ENCODE measurements around the gene LRRC72.

DNA sequence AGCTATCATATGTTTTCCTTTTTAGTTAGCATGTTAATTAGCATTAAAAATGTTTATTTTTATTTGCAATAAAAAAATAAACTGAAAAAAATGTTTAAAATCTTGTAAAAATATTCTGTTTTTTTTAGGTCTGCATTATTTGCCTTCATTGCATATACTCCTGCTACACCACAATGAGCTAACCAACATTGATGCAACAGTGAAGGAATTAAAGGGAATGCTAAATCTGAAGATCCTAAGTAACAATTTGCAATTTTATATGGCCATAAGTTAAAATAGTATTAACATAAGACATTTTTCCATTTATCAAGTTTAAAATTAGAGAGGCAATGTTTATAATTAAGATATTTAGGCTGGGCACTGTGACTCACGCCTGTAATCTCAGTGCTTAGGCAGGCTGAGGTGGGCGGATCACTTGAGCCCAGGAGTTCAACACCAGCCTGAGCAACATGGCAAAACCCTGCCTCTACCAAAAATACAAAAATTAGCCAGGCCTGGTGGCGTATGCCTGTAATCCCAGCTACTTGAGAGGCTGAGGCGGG is 32.2 kb downstream of the LRRC72 start:
- TF ChIP-seq EZH2 (IDR thresholded peaks at IDR 0.05; ENCODE audit: borderline replicate concordance, low read depth, low read length) (no peak), MEF2A (IDR thresholded peaks at IDR 0.05; ENCODE audit: control insufficient read depth, low read depth, low read length) (no peak), DMBX1 (CRISPR knock-in tag; IDR thresholded peaks at IDR 0.05; ENCODE audit: borderline replicate concordance) (no peak), KLF16 (IDR thresholded peaks at IDR 0.05) (no peak), ZFX (CRISPR knock-in tag; IDR thresholded peaks at IDR 0.05) (no peak), TBP (optimal IDR thresholded peaks at IDR 0.05; ENCODE audit: low read depth, low read length) (no peak), ZNF717 (CRISPR knock-in tag; IDR thresholded peaks at IDR 0.05) (no peak), TCF3 (CRISPR knock-in tag; IDR thresholded peaks at IDR 0.05) (no peak), SRSF9 (IDR thresholded peaks at IDR 0.05; ENCODE audit: borderline replicate concordance, low read depth, low read length) (no peak)
- TF ChIP-seq, protein P1, sequence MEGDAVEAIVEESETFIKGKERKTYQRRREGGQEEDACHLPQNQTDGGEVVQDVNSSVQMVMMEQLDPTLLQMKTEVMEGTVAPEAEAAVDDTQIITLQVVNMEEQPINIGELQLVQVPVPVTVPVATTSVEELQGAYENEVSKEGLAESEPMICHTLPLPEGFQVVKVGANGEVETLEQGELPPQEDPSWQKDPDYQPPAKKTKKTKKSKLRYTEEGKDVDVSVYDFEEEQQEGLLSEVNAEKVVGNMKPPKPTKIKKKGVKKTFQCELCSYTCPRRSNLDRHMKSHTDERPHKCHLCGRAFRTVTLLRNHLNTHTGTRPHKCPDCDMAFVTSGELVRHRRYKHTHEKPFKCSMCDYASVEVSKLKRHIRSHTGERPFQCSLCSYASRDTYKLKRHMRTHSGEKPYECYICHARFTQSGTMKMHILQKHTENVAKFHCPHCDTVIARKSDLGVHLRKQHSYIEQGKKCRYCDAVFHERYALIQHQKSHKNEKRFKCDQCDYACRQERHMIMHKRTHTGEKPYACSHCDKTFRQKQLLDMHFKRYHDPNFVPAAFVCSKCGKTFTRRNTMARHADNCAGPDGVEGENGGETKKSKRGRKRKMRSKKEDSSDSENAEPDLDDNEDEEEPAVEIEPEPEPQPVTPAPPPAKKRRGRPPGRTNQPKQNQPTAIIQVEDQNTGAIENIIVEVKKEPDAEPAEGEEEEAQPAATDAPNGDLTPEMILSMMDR (IDR thresholded peaks at IDR 0.05 in 2 of 3, conservative IDR thresholded peaks at IDR 0.05 in 1 of 3; ENCODE audit: insufficient read depth in 2 of 3, low read depth in 1 of 3, low read length in 3 of 3) = no peak
- TF ChIP-seq, protein P2, sequence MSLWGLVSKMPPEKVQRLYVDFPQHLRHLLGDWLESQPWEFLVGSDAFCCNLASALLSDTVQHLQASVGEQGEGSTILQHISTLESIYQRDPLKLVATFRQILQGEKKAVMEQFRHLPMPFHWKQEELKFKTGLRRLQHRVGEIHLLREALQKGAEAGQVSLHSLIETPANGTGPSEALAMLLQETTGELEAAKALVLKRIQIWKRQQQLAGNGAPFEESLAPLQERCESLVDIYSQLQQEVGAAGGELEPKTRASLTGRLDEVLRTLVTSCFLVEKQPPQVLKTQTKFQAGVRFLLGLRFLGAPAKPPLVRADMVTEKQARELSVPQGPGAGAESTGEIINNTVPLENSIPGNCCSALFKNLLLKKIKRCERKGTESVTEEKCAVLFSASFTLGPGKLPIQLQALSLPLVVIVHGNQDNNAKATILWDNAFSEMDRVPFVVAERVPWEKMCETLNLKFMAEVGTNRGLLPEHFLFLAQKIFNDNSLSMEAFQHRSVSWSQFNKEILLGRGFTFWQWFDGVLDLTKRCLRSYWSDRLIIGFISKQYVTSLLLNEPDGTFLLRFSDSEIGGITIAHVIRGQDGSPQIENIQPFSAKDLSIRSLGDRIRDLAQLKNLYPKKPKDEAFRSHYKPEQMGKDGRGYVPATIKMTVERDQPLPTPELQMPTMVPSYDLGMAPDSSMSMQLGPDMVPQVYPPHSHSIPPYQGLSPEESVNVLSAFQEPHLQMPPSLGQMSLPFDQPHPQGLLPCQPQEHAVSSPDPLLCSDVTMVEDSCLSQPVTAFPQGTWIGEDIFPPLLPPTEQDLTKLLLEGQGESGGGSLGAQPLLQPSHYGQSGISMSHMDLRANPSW (CRISPR knock-in tag; IDR thresholded peaks at IDR 0.05) = no peak
- TF ChIP-seq, protein P3, sequence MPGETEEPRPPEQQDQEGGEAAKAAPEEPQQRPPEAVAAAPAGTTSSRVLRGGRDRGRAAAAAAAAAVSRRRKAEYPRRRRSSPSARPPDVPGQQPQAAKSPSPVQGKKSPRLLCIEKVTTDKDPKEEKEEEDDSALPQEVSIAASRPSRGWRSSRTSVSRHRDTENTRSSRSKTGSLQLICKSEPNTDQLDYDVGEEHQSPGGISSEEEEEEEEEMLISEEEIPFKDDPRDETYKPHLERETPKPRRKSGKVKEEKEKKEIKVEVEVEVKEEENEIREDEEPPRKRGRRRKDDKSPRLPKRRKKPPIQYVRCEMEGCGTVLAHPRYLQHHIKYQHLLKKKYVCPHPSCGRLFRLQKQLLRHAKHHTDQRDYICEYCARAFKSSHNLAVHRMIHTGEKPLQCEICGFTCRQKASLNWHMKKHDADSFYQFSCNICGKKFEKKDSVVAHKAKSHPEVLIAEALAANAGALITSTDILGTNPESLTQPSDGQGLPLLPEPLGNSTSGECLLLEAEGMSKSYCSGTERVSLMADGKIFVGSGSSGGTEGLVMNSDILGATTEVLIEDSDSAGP (CRISPR knock-in tag; IDR thresholded peaks at IDR 0.05) = no peak
- TF ChIP-seq, protein P4, sequence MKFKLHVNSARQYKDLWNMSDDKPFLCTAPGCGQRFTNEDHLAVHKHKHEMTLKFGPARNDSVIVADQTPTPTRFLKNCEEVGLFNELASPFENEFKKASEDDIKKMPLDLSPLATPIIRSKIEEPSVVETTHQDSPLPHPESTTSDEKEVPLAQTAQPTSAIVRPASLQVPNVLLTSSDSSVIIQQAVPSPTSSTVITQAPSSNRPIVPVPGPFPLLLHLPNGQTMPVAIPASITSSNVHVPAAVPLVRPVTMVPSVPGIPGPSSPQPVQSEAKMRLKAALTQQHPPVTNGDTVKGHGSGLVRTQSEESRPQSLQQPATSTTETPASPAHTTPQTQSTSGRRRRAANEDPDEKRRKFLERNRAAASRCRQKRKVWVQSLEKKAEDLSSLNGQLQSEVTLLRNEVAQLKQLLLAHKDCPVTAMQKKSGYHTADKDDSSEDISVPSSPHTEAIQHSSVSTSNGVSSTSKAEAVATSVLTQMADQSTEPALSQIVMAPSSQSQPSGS (CRISPR knock-in tag; IDR thresholded peaks at IDR 0.05) = no peak
